Measurements from ENCODE around the gene WASHC4. TPM values are rescaled to one million over a fixed set of nuclear protein-coding genes. Genes with fewer than 3 reads are reported as not detected.

WASHC4 gene
- total RNA-seq, 1 donor from 2014 or later, result 50.9 TPM

- no peaks in the 10 kb centered on the region for H3K36me3 Mint-ChIP-seq
- peaks cover 40% of the 10 kb centered on the region for H3K4me1 Mint-ChIP-seq
- peak overlapping the region; percentile 98 for H3K27ac Mint-ChIP-seq
- H3K9me3 Mint-ChIP-seq, result peaks cover 5% of the 10 kb centered on the region
- peak overlapping the region; percentile 94 for H3K4me3 Mint-ChIP-seq
- H3K27me3 Mint-ChIP-seq (ENCODE audit: low read depth), result no peaks in the 10 kb centered on the region
- no peak for TF ChIP-seq CTCF (IDR thresholded peaks at IDR 0.05; ENCODE audit: unreplicated experiment)
- DNase-seq (ENCODE audit: low spot score in 2 of 2, unreplicated experiment in 2 of 2), result no peak
Observed at GRCh38 chr12:105106621-105107020, 910 bp upstream of the WASHC4 start.

- Mint-ChIP-seq H3K27ac (peak overlapping the region; percentile 98), H3K27me3 (ENCODE audit: low read depth) (no peaks in the 10 kb centered on the region), H3K4me1 (peaks cover 40% of the 10 kb centered on the region), H3K9me3 (peaks cover 8% of the 10 kb centered on the region), H3K36me3 (peaks cover 4% of the 10 kb centered on the region), H3K4me3 (peak overlapping the region; percentile 94)
- TF ChIP-seq CTCF (IDR thresholded peaks at IDR 0.05; ENCODE audit: unreplicated experiment), result no peak
- no peak for DNase-seq (ENCODE audit: low spot score in 2 of 2, unreplicated experiment in 2 of 2)
Observed at GRCh38 chr12:105107171-105107493, 399 bp upstream of the WASHC4 start.

- Mint-ChIP-seq H3K36me3 (peaks cover 17% of the 10 kb centered on the region), H3K4me3 (peak overlapping the region; percentile 94), H3K27me3 (ENCODE audit: low read depth) (no peaks in the 10 kb centered on the region), H3K27ac (peak overlapping the region; percentile 97), H3K9me3 (peaks cover 11% of the 10 kb centered on the region), H3K4me1 (peaks cover 37% of the 10 kb centered on the region)
- TF ChIP-seq CTCF (IDR thresholded peaks at IDR 0.05; ENCODE audit: unreplicated experiment), result no peak
- no peak for DNase-seq (ENCODE audit: low spot score in 2 of 2, unreplicated experiment in 2 of 2)
Observed at GRCh38 chr12:105109465-105110212, 2.1 kb downstream of the WASHC4 start.

- H3K4me3 Mint-ChIP-seq, result no peak overlapping the region
- H3K36me3 Mint-ChIP-seq, result peaks cover 19% of the 10 kb centered on the region
- DNase-seq (ENCODE audit: low spot score in 2 of 2, unreplicated experiment in 2 of 2), result no peak
- no peak overlapping the region for H3K27ac Mint-ChIP-seq
- no peaks in the 10 kb centered on the region for H3K27me3 Mint-ChIP-seq (ENCODE audit: low read depth)
- no peak for TF ChIP-seq CTCF (IDR thresholded peaks at IDR 0.05; ENCODE audit: unreplicated experiment)
- H3K9me3 Mint-ChIP-seq, result peaks cover 7% of the 10 kb centered on the region
- H3K4me1 Mint-ChIP-seq, result peaks cover 37% of the 10 kb centered on the region
Observed at GRCh38 chr12:105110851-105111250, 3.3 kb downstream of the WASHC4 start.

- H3K9me3 Mint-ChIP-seq, result peaks cover 7% of the 10 kb centered on the region
- no peak overlapping the region for H3K27ac Mint-ChIP-seq
- peaks cover 30% of the 10 kb centered on the region for H3K36me3 Mint-ChIP-seq
- H3K4me3 Mint-ChIP-seq, result no peak overlapping the region
- no peaks in the 10 kb centered on the region for H3K27me3 Mint-ChIP-seq (ENCODE audit: low read depth)
- H3K4me1 Mint-ChIP-seq, result peaks cover 26% of the 10 kb centered on the region
- no peak for TF ChIP-seq CTCF (IDR thresholded peaks at IDR 0.05; ENCODE audit: unreplicated experiment)
- DNase-seq (ENCODE audit: low spot score in 2 of 2, unreplicated experiment in 2 of 2), result no peak
Observed at GRCh38 chr12:105113094-105113493, 5.6 kb downstream of the WASHC4 start.

All from mesothelial cell of epicardium (in vitro differentiated cells).